ENCODE results near the gene KCNN2. TPM values are rescaled to one million over a fixed set of nuclear protein-coding genes. Genes with fewer than 3 reads are reported as not detected.

The KCNN2 gene
- total RNA-seq (not detected), polyA plus RNA-seq (not detected)

GRCh38 chr5:114361724-114362196, at the start of gene KCNN2:
KCNN2 (plus strand) TSS chr5:114362070; CDS start chr5:114362140, 70 bp downstream.
- Histone ChIP-seq H3K4me3 (ENCODE audit: low read length) (no peak within 1 kb of the TSS), H3K4me1 (ENCODE audit: insufficient read depth, low read length) (no peaks in the 10 kb centered on the region), H3K27ac (ENCODE audit: low read depth, low read length) (no peak within 1 kb of the TSS), H3K36me3 (ENCODE audit: insufficient read depth, low read length) (no peaks in the 10 kb centered on the region), H3K27me3 (ENCODE audit: insufficient read depth, low read length, poor library complexity, severe bottlenecking) (peaks cover 8% of the 10 kb centered on the region), H3K9me3 (ENCODE audit: low read length) (no peaks in the 10 kb centered on the region)
- H3K9me3 Mint-ChIP-seq = peaks cover 0 to 6% (median 5%) of the 10 kb centered on the region in 5 donors
- H3K36me3 Mint-ChIP-seq = no peaks in the 10 kb centered on the region
- no peak within 1 kb of the TSS for H3K4me3 Mint-ChIP-seq
- CTCF ChIA-PET = no interaction called here
- DNase-seq = no peak
- H3K27me3 Mint-ChIP-seq = peaks cover 21 to 43% of the 10 kb centered on the region in 2 donors
- peak within 1 kb of the TSS in 1 of 8 donors; percentile 19 for H3K27ac Mint-ChIP-seq
- no peaks in the 10 kb centered on the region for H3K4me1 Mint-ChIP-seq
- POLR2A ChIA-PET = no interaction called here

GRCh38 chr5:114312658-114313057, 49.2 kb upstream of the KCNN2 start:
- H3K4me1 Mint-ChIP-seq = no peaks in the 10 kb centered on the region
- CTCF ChIA-PET = no interaction called here
- Histone ChIP-seq H3K9me3 (ENCODE audit: low read length) (no peaks in the 10 kb centered on the region), H3K4me3 (ENCODE audit: low read length) (no peak overlapping the region), H3K4me1 (ENCODE audit: insufficient read depth, low read length) (no peaks in the 10 kb centered on the region), H3K27me3 (ENCODE audit: insufficient read depth, low read length, poor library complexity, severe bottlenecking) (no peaks in the 10 kb centered on the region), H3K36me3 (ENCODE audit: insufficient read depth, low read length) (no peaks in the 10 kb centered on the region), H3K27ac (ENCODE audit: low read depth, low read length) (no peak overlapping the region)
- H3K36me3 Mint-ChIP-seq = no peaks in the 10 kb centered on the region
- H3K27ac Mint-ChIP-seq = no peak overlapping the region
- POLR2A ChIA-PET = no interaction called here
- H3K27me3 Mint-ChIP-seq = peaks cover 0 to 1% of the 10 kb centered on the region in 2 donors
- no peak overlapping the region for H3K4me3 Mint-ChIP-seq
- DNase-seq = no peak
- H3K9me3 Mint-ChIP-seq = peaks cover 0 to 4% (median 3%) of the 10 kb centered on the region in 5 donors

GRCh38 chr5:114314061-114314460, 47.8 kb upstream of the KCNN2 start:
- H3K36me3 ChIP-seq (ENCODE audit: insufficient read depth, low read length) = no peaks in the 10 kb centered on the region
- peaks cover 0 to 4% (median 3%) of the 10 kb centered on the region in 5 donors for H3K9me3 Mint-ChIP-seq
- no peak overlapping the region for H3K4me3 ChIP-seq (ENCODE audit: low read length)
- H3K4me1 ChIP-seq (ENCODE audit: insufficient read depth, low read length) = no peaks in the 10 kb centered on the region
- H3K27me3 Mint-ChIP-seq = peaks cover 0 to 1% of the 10 kb centered on the region in 2 donors
- no peak for DNase-seq
- POLR2A ChIA-PET = no interaction called here
- no peak overlapping the region for H3K27ac ChIP-seq (ENCODE audit: low read depth, low read length)
- no peak overlapping the region for H3K4me3 Mint-ChIP-seq
- CTCF ChIA-PET = no interaction called here
- no peaks in the 10 kb centered on the region for H3K9me3 ChIP-seq (ENCODE audit: low read length)
- H3K4me1 Mint-ChIP-seq = no peaks in the 10 kb centered on the region
- no peak overlapping the region for H3K27ac Mint-ChIP-seq
- no peaks in the 10 kb centered on the region for H3K27me3 ChIP-seq (ENCODE audit: insufficient read depth, low read length, poor library complexity, severe bottlenecking)
- H3K36me3 Mint-ChIP-seq = no peaks in the 10 kb centered on the region

GRCh38 chr5:114316167-114316566, 45.7 kb upstream of the KCNN2 start:
- peaks cover 0 to 1% of the 10 kb centered on the region in 2 donors for H3K27me3 Mint-ChIP-seq

GRCh38 chr5:114317751-114318150, 44.1 kb upstream of the KCNN2 start:
- H3K27me3 ChIP-seq (ENCODE audit: insufficient read depth, low read length, poor library complexity, severe bottlenecking) = no peaks in the 10 kb centered on the region
- H3K27ac Mint-ChIP-seq = no peak overlapping the region
- no peak overlapping the region for H3K4me3 Mint-ChIP-seq
- ChIA-PET CTCF (no interaction called here), POLR2A (no interaction called here)
- H3K4me3 ChIP-seq (ENCODE audit: low read length) = no peak overlapping the region
- no peaks in the 10 kb centered on the region for H3K36me3 ChIP-seq (ENCODE audit: insufficient read depth, low read length)
- no peak for DNase-seq
- H3K9me3 ChIP-seq (ENCODE audit: low read length) = no peaks in the 10 kb centered on the region
- H3K4me1 ChIP-seq (ENCODE audit: insufficient read depth, low read length) = no peaks in the 10 kb centered on the region
- no peaks in the 10 kb centered on the region for H3K4me1 Mint-ChIP-seq
- H3K27me3 Mint-ChIP-seq = peaks cover 0 to 1% of the 10 kb centered on the region in 2 donors
- H3K27ac ChIP-seq (ENCODE audit: low read depth, low read length) = no peak overlapping the region
- no peaks in the 10 kb centered on the region for H3K36me3 Mint-ChIP-seq
- peaks cover 0 to 4% (median 2%) of the 10 kb centered on the region in 5 donors for H3K9me3 Mint-ChIP-seq

More at GRCh38 chr5:114316167-114316566, 45.7 kb upstream of the KCNN2 start:
- no peaks in the 10 kb centered on the region for H3K27me3 ChIP-seq (ENCODE audit: insufficient read depth, low read length, poor library complexity, severe bottlenecking)
- H3K27ac ChIP-seq (ENCODE audit: low read depth, low read length) = no peak overlapping the region
- peaks cover 0 to 6% (median 1%) of the 10 kb centered on the region in 5 donors for H3K9me3 Mint-ChIP-seq
- no peak overlapping the region for H3K4me3 Mint-ChIP-seq
- POLR2A ChIA-PET = no interaction called here
- no peaks in the 10 kb centered on the region for H3K36me3 Mint-ChIP-seq
- H3K4me3 ChIP-seq (ENCODE audit: low read length) = no peak overlapping the region
- H3K36me3 ChIP-seq (ENCODE audit: insufficient read depth, low read length) = no peaks in the 10 kb centered on the region
- no peaks in the 10 kb centered on the region for H3K4me1 ChIP-seq (ENCODE audit: insufficient read depth, low read length)
- H3K9me3 ChIP-seq (ENCODE audit: low read length) = no peaks in the 10 kb centered on the region
- no peak for DNase-seq
- CTCF ChIA-PET = no interaction called here
- no peaks in the 10 kb centered on the region for H3K4me1 Mint-ChIP-seq
- H3K27ac Mint-ChIP-seq = no peak overlapping the region

- Histone ChIP-seq H3K27me3 (ENCODE audit: insufficient read depth, low read length, poor library complexity, severe bottlenecking) (no peaks in the 10 kb centered on the region), H3K36me3 (ENCODE audit: insufficient read depth, low read length) (no peaks in the 10 kb centered on the region), H3K27ac (ENCODE audit: low read depth, low read length) (no peak overlapping the region), H3K9me3 (ENCODE audit: low read length) (no peaks in the 10 kb centered on the region), H3K4me3 (ENCODE audit: low read length) (no peak overlapping the region), H3K4me1 (ENCODE audit: insufficient read depth, low read length) (no peaks in the 10 kb centered on the region)
- Mint-ChIP-seq H3K4me3 (no peak overlapping the region), H3K36me3 (no peaks in the 10 kb centered on the region), H3K9me3 (peaks cover 0 to 2% (median 0%) of the 10 kb centered on the region in 5 donors), H3K27me3 (peaks cover 0 to 1% of the 10 kb centered on the region in 2 donors), H3K27ac (no peak overlapping the region), H3K4me1 (no peaks in the 10 kb centered on the region)
- CTCF ChIA-PET = no interaction called here
- POLR2A ChIA-PET = no interaction called here
- DNase-seq = no peak
Measured at GRCh38 chr5:114319236-114319635, 42.6 kb upstream of the KCNN2 start.

GRCh38 chr5:114319821-114320220, 42.0 kb upstream of the KCNN2 start:
- no peaks in the 10 kb centered on the region for H3K27me3 ChIP-seq (ENCODE audit: insufficient read depth, low read length, poor library complexity, severe bottlenecking)
- Mint-ChIP-seq H3K4me3 (no peak overlapping the region), H3K9me3 (peaks cover 0 to 2% (median 0%) of the 10 kb centered on the region in 5 donors), H3K4me1 (no peaks in the 10 kb centered on the region), H3K36me3 (no peaks in the 10 kb centered on the region), H3K27ac (no peak overlapping the region), H3K27me3 (no peaks in the 10 kb centered on the region)
- H3K27ac ChIP-seq (ENCODE audit: low read depth, low read length) = no peak overlapping the region
- H3K9me3 ChIP-seq (ENCODE audit: low read length) = no peaks in the 10 kb centered on the region
- ChIA-PET CTCF (no interaction called here), POLR2A (no interaction called here)
- H3K4me3 ChIP-seq (ENCODE audit: low read length) = no peak overlapping the region
- no peak for DNase-seq
- H3K36me3 ChIP-seq (ENCODE audit: insufficient read depth, low read length) = no peaks in the 10 kb centered on the region
- no peaks in the 10 kb centered on the region for H3K4me1 ChIP-seq (ENCODE audit: insufficient read depth, low read length)

GRCh38 chr5:114324282-114324681, 37.6 kb upstream of the KCNN2 start:
- Mint-ChIP-seq H3K27ac (no peak overlapping the region), H3K4me1 (no peaks in the 10 kb centered on the region), H3K27me3 (no peaks in the 10 kb centered on the region), H3K4me3 (no peak overlapping the region), H3K36me3 (no peaks in the 10 kb centered on the region), H3K9me3 (peaks cover 0 to 2% (median 0%) of the 10 kb centered on the region in 5 donors)
- no peaks in the 10 kb centered on the region for H3K9me3 ChIP-seq (ENCODE audit: low read length)
- no peaks in the 10 kb centered on the region for H3K27me3 ChIP-seq (ENCODE audit: insufficient read depth, low read length, poor library complexity, severe bottlenecking)
- no peaks in the 10 kb centered on the region for H3K36me3 ChIP-seq (ENCODE audit: insufficient read depth, low read length)
- H3K4me3 ChIP-seq (ENCODE audit: low read length) = no peak overlapping the region
- H3K4me1 ChIP-seq (ENCODE audit: insufficient read depth, low read length) = no peaks in the 10 kb centered on the region
- H3K27ac ChIP-seq (ENCODE audit: low read depth, low read length) = no peak overlapping the region
- ChIA-PET CTCF (no interaction called here), POLR2A (no interaction called here)
- no peak for DNase-seq

GRCh38 chr5:114325541-114325940, 36.3 kb upstream of the KCNN2 start:
- H3K36me3 ChIP-seq (ENCODE audit: insufficient read depth, low read length) = no peaks in the 10 kb centered on the region
- H3K4me3 Mint-ChIP-seq = no peak overlapping the region
- H3K9me3 ChIP-seq (ENCODE audit: low read length) = no peaks in the 10 kb centered on the region
- no peak for DNase-seq
- H3K9me3 Mint-ChIP-seq = peaks cover 0 to 2% (median 0%) of the 10 kb centered on the region in 5 donors
- no peaks in the 10 kb centered on the region for H3K27me3 ChIP-seq (ENCODE audit: insufficient read depth, low read length, poor library complexity, severe bottlenecking)
- no peaks in the 10 kb centered on the region for H3K27me3 Mint-ChIP-seq
- ChIA-PET CTCF (no interaction called here), POLR2A (no interaction called here)
- H3K4me1 ChIP-seq (ENCODE audit: insufficient read depth, low read length) = no peaks in the 10 kb centered on the region
- no peak overlapping the region for H3K27ac Mint-ChIP-seq
- H3K27ac ChIP-seq (ENCODE audit: low read depth, low read length) = no peak overlapping the region
- H3K36me3 Mint-ChIP-seq = no peaks in the 10 kb centered on the region
- no peaks in the 10 kb centered on the region for H3K4me1 Mint-ChIP-seq
- no peak overlapping the region for H3K4me3 ChIP-seq (ENCODE audit: low read length)

Measured in CD8-positive, alpha-beta memory T cell (primary cell).